Retinal pigment epithelial cell (primary cell): ENCODE data around the gene GSS.
"Not testable (repeated sequence)": the region's sequence is repeated elsewhere in the genome, so short reads cannot be mapped to it uniquely, and the experiment has no call there.

Source experiments
- DNase-seq: peaks from one replicate; pipeline ENCODE4 v3.0.0-alpha.2; 2010; ENCODE audit warnings: low read depth
- H3K4me3 ChIP-seq: 2 replicates; pipeline ENCODE4 v1.5.1; 2011; ENCODE audit warnings: mild to moderate bottlenecking, low read length, control low read depth, moderate library complexity
- TF ChIP-seq, protein P1 (sequence below): conservative IDR thresholded peaks from 2 replicates; pipeline ENCODE4 v1.5.1; 2011; ENCODE audit warnings: low read depth, low read length, control low read depth, inconsistent platforms

GSS gene

DNA sequence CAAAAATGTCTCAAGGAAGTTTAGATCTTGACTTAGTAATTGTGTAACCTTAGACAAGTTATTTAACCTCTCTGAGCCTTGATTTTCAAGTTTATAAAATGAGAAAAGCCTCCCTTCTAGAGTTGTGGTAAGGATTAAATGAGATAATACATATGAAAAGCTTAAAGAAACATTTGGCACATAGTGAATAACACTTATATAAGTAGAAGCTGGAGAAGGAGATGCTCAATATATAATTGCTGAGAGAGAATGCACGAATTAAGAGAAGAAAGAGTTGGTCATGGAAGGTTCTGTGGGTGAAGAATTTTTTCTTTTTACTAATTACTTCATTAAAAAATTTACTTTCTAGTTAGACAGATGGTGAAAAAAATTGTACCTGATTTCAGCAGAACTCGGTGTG lies 73.9 kb downstream of the GSS start:
- TF ChIP-seq, protein P1, sequence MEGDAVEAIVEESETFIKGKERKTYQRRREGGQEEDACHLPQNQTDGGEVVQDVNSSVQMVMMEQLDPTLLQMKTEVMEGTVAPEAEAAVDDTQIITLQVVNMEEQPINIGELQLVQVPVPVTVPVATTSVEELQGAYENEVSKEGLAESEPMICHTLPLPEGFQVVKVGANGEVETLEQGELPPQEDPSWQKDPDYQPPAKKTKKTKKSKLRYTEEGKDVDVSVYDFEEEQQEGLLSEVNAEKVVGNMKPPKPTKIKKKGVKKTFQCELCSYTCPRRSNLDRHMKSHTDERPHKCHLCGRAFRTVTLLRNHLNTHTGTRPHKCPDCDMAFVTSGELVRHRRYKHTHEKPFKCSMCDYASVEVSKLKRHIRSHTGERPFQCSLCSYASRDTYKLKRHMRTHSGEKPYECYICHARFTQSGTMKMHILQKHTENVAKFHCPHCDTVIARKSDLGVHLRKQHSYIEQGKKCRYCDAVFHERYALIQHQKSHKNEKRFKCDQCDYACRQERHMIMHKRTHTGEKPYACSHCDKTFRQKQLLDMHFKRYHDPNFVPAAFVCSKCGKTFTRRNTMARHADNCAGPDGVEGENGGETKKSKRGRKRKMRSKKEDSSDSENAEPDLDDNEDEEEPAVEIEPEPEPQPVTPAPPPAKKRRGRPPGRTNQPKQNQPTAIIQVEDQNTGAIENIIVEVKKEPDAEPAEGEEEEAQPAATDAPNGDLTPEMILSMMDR, result no peak
- no peak for DNase-seq

DNA sequence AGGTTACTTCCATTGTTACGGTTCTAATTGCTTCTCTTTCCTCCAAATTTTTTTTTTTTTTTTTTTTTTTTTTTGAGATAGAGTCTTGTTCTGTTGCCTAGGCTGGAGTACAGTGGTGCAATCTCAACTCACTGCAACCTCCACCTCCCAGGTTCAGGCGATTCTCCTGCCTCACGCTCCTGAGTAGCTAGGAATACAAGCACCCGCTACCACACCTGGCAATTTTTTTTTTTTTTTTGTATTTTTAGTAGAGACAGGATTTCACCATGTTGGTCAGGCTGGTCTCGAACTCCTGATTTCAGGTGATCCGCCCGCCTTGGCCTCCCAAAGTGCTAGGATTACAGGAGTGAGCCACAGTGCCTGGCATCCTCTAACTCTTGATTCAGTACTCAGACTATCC lies 74.6 kb downstream of the GSS start:
- not testable (repeated sequence) for DNase-seq, H3K4me3 ChIP-seq

More for the DNA sequence above, 73.9 kb downstream of the GSS start:
- no peak overlapping the region for H3K4me3 ChIP-seq

DNA sequence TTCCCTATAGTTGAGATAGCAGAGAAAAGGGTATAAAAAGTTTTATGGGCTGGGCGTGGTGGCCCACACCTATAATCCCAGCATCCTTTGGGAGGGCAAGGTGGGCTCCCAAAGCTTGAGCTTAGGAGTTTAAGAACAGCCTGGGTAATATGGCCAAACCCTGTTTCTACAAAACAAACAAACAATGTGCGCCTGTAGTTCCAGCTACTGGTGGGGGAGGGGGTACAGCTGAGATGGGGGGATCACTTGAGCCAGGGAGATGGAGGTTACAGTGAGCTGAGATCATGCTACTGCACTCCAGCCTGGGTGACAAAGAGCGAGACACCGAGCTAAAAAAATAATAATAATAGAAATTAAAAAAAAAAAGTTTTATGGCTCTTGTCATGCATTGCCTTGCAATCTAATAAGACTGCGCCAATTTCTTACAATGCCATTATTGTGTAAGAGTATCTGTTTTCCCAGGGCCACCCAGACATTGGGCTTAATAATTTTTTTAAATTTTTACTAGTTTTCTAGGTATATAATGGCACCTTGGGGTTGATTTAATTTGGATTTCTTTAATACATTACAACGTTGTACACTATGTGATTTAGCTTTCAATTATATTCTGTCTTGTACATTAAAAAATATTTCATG lies 75.3 kb downstream of the GSS start:
- TF ChIP-seq, protein P1, result no peak
- H3K4me3 ChIP-seq, result no peak overlapping the region
- no peak for DNase-seq
